Measurements from ENCODE around the gene SLC29A3. TPM values are rescaled to one million over a fixed set of nuclear protein-coding genes. Genes with fewer than 3 reads are reported as not detected.

Gene SLC29A3
- total and polyA plus RNA-seq, 7 donors, result 0.64 to 2.2 (median 0.81) TPM

DNA sequence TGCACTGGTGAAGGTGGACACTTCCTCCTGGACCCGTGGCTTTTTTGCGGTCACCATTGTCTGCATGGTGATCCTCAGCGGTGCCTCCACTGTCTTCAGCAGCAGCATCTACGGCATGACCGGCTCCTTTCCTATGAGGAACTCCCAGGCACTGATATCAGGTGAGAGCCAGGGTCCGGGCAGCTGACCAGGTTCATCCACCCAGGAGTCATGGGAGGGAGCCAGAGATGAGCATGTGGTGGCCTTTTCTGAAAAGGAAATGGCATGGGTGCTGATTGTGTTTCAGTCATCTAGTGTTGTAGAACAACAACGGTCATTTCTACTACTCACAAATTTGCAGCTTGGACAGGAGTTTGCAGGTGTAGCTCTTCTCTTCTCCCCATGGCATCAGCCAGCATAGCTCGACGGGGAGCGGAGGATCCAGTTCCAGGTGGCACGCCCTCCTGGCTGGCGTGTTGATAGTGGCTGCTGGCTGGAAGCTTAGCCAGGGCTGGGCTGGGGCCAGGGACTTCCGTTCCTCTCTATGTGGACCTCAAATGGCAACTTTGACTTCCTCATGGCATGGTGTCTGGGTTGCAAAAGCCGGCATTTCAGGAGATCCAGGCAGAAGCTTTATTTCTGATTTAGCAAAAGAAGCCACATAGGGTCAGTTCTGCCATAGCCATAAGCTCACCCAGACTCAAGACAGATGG, 32.7 kb downstream of the SLC29A3 start:
- no peak overlapping the region for H3K4me3 ChIP-seq
- TF ChIP-seq, protein P1, sequence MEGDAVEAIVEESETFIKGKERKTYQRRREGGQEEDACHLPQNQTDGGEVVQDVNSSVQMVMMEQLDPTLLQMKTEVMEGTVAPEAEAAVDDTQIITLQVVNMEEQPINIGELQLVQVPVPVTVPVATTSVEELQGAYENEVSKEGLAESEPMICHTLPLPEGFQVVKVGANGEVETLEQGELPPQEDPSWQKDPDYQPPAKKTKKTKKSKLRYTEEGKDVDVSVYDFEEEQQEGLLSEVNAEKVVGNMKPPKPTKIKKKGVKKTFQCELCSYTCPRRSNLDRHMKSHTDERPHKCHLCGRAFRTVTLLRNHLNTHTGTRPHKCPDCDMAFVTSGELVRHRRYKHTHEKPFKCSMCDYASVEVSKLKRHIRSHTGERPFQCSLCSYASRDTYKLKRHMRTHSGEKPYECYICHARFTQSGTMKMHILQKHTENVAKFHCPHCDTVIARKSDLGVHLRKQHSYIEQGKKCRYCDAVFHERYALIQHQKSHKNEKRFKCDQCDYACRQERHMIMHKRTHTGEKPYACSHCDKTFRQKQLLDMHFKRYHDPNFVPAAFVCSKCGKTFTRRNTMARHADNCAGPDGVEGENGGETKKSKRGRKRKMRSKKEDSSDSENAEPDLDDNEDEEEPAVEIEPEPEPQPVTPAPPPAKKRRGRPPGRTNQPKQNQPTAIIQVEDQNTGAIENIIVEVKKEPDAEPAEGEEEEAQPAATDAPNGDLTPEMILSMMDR (IDR thresholded peaks at IDR 0.05), result no peak
- peaks cover 6% of the 10 kb centered on the region for H3K4me1 ChIP-seq
- H3K9me3 ChIP-seq, result no peaks in the 10 kb centered on the region
- DNase-seq, result peak; percentile 34 to 74
- no peaks in the 10 kb centered on the region for H3K27me3 ChIP-seq (ENCODE audit: insufficient read depth in 3 of 3, low read length in 2 of 3)
- ATAC-seq, result peak; percentile 62 to 86 (median 70)
- no peak overlapping the region for H3K27ac ChIP-seq
- intact Hi-C loops (cut with DNase I), result no loop called here
- 42 to 63% (median 47%) methylated on average over 14 of the region's 14 CpGs for WGBS, 3 donors
- peaks cover 0 to 8% of the 10 kb centered on the region in 2 donors for H3K36me3 ChIP-seq (ENCODE audit: insufficient read depth in 1 of 2, low read depth in 1 of 2)

DNA sequence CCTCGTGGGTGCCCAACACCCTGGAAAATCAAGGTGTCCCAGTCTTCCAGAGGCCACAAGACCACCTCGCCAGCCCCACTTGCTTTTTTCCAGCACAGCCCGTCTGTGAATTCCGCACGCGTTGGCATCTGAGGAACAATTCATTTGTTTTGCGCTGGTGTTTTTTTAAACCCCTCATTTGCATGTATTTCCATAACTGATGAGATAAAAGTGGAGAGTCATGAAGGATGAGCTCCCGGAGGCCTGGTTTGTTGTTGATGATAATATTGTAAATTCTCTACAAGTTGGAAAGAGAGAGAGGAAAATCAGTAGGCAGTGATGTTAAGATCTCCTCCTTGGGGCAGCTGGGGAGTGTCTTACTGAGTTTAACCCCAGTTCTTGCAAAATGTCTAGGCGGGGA, 34.6 kb downstream of the SLC29A3 start:
- 72 to 83% (median 74%) methylated on average over 9 of the region's 9 CpGs for WGBS, 3 donors
- H3K36me3 ChIP-seq (ENCODE audit: insufficient read depth in 1 of 2, low read depth in 1 of 2), result peaks cover 0 to 12% of the 10 kb centered on the region in 2 donors
- ATAC-seq, result no peak

DNA sequence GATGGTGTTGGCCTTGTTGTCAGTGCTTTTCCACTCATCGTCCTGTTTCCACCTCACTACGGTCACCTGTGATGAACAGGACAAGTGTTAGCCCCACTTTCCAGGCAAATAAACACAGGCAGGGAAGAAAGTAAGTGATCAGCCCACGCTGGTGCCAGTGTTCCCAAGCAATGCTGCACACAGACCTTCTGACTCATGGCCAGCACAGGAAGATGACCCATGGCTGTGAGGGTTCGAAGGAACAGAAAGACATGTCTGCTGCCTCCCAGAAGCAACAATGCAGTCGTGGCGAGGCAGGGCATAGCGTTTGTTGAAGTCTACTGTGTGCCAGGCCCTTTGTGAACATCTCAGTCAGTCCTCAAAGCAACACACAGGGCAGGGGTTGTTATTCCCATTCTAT, 35.7 kb downstream of the SLC29A3 start:
- TF ChIP-seq, protein P1 (IDR thresholded peaks at IDR 0.05), result no peak
- H3K36me3 ChIP-seq (ENCODE audit: insufficient read depth in 1 of 2, low read depth in 1 of 2), result peaks cover 0 to 12% of the 10 kb centered on the region in 2 donors
- intact Hi-C loops (cut with DNase I), result no loop called here
- no peak overlapping the region for H3K27ac ChIP-seq
- H3K9me3 ChIP-seq, result no peaks in the 10 kb centered on the region
- WGBS, 3 donors, result 85 to 91% (median 91%) methylated on average over 7 of the region's 7 CpGs
- H3K27me3 ChIP-seq (ENCODE audit: insufficient read depth in 3 of 3, low read length in 2 of 3), result no peaks in the 10 kb centered on the region
- peaks cover 6% of the 10 kb centered on the region for H3K4me1 ChIP-seq
- DNase-seq (no peak), ATAC-seq (no peak)
- H3K4me3 ChIP-seq, result no peak overlapping the region

More for the DNA sequence above, 34.6 kb downstream of the SLC29A3 start:
- H3K9me3 ChIP-seq, result no peaks in the 10 kb centered on the region
- no peak for DNase-seq
- H3K27ac ChIP-seq, result no peak overlapping the region
- intact Hi-C loops (cut with DNase I), result no loop called here
- peaks cover 6% of the 10 kb centered on the region for H3K4me1 ChIP-seq
- TF ChIP-seq, protein P1 (IDR thresholded peaks at IDR 0.05), result no peak
- no peak overlapping the region for H3K4me3 ChIP-seq
- no peaks in the 10 kb centered on the region for H3K27me3 ChIP-seq (ENCODE audit: insufficient read depth in 3 of 3, low read length in 2 of 3)

GRCh38 chr10:71355886-71356285, 36.8 kb downstream of the SLC29A3 start:
- ATAC-seq, result no peak
- Histone ChIP-seq H3K4me3 (no peak overlapping the region), H3K4me1 (peaks cover 6% of the 10 kb centered on the region), H3K27me3 (ENCODE audit: insufficient read depth in 3 of 3, low read length in 2 of 3) (no peaks in the 10 kb centered on the region), H3K36me3 (ENCODE audit: insufficient read depth in 1 of 2, low read depth in 1 of 2) (peaks cover 0 to 12% of the 10 kb centered on the region in 2 donors), H3K9me3 (no peaks in the 10 kb centered on the region), H3K27ac (no peak overlapping the region)
- intact Hi-C loops (cut with DNase I), result no loop called here
- TF ChIP-seq, protein P1 (IDR thresholded peaks at IDR 0.05), result no peak
- DNase-seq, result no peak
- 89 to 92% (median 89%) methylated on average over 8 to 12 of the region's 12 CpGs for WGBS, 3 donors

Data from psoas muscle (tissue), 8 donors.